H1 (cell line): ENCODE data around the gene AASDH. TPM values are rescaled to one million over a fixed set of nuclear protein-coding genes. Genes with fewer than 3 reads are reported as not detected.
A peak's percentile ranks its signal among the peaks of the same experiment; 100 is the strongest.

Experiments used
- BACH1 ChIP-seq: IDR thresholded peaks from 2 replicates; pipeline ENCODE4 v1.6.1; 2012; ENCODE audit warnings: low read length, improper control_type of control experiment
- CHD1 ChIP-seq: IDR thresholded peaks from 2 replicates; pipeline ENCODE4 v1.6.1; 2012; ENCODE audit warnings: low read depth, low read length, improper control_type of control experiment
- EP300 ChIP-seq, 2 experiments: IDR thresholded peaks; 1 replicate in 1 of 2; 2 replicates in 1 of 2; pipeline ENCODE4 v1.6.1; 2011 to 2012; ENCODE audit warnings: low read depth in 2 of 2, low read length in 2 of 2, mild to moderate bottlenecking in 2 of 2, borderline replicate concordance in 1 of 2, inconsistent platforms in 1 of 2, moderate library complexity in 1 of 2
- GABPA ChIP-seq: IDR thresholded peaks from 2 replicates; pipeline ENCODE4 v1.6.1; 2011; ENCODE audit warnings: mild to moderate bottlenecking, low read length, moderate library complexity, borderline replicate concordance; ENCODE audit not compliant: insufficient read depth
- GTF2F1 ChIP-seq: IDR thresholded peaks from 2 replicates; pipeline ENCODE4 v1.6.1; 2012; ENCODE audit warnings: low read depth, low read length, improper control_type of control experiment, borderline replicate concordance
- HDAC6 ChIP-seq: IDR thresholded peaks from one replicate; pipeline ENCODE4 v1.7.1; 2012; ENCODE audit warnings: low read depth, mild to moderate bottlenecking, inconsistent platforms, low read length, moderate library complexity
- POU5F1 ChIP-seq: IDR thresholded peaks from 2 replicates; pipeline ENCODE4 v1.6.1; 2011; ENCODE audit warnings: low read depth, mild to moderate bottlenecking, low read length, moderate library complexity
- SRF ChIP-seq: IDR thresholded peaks from 2 replicates; pipeline ENCODE4 v1.6.1; 2011; ENCODE audit warnings: mild to moderate bottlenecking, low read depth, low read length, moderate library complexity
- TEAD4 ChIP-seq: IDR thresholded peaks from 2 replicates; pipeline ENCODE4 v1.6.1; 2012; ENCODE audit warnings: low read depth, low read length, inconsistent platforms, mixed read lengths
- polyA plus RNA-seq, 7 experiments: library from polyadenylated mRNA; depleted of rRNA in 3 of 7; stranded (reverse) in 5 of 7; unstranded in 2 of 7; fragments of >200 nt in 5 of 7; fragments of 200-250 nt in 2 of 7; gene quantifications; 1 replicate in 5 of 7; 2 replicates in 1 of 7; 4 replicates in 1 of 7; pipeline versions ENCODE4 v1.2.1 to v1.2.3, GENCODE V29; 2011 to 2013; ENCODE audit warnings: missing spikeins in 2 of 7, mixed read lengths in 2 of 7
- total RNA-seq: library from RNA; stranded (reverse); fragmentation: NEBNext Ultra II Directional; extraction: Animal tissue kit (Norgen Biotek cat#: 25700); gene quantifications from 2 replicates; pipeline ENCODE4 v1.2.1, GENCODE V29; 2021

AASDH gene
- total and polyA plus RNA-seq, 2 of the 8 experiments (the other 6 are each of a cell fraction or from before 2014, with no cell fraction given), result 8.0 to 10.9 TPM

GRCh38 chr4:56435140-56435926, 48.0 kb upstream of the AASDH start, which contains the start of gene PPAT (continued):
- TF ChIP-seq POU5F1, result no peak
- TF ChIP-seq GTF2F1, result no peak; the same call in 1 of the 2 replicates
- TF ChIP-seq GABPA, result no peak
- peak; percentile 41; the same call in 1 of the 2 replicates for TF ChIP-seq BACH1
- peak in 1 of 2 experiments; percentile 88; a peak in 2 of 3 replicates for TF ChIP-seq EP300 (IDR thresholded peaks at IDR 0.05; ENCODE audit: borderline replicate concordance in 1 of 2, low read depth in 2 of 2, low read length in 2 of 2)
- TF ChIP-seq TEAD4, result 0 out of 2 replicates have a peak, but pooled peaks have one; percentile 32
- no peak for TF ChIP-seq HDAC6
- TF ChIP-seq CHD1, result peak; percentile 85
- no peak for TF ChIP-seq SRF
